ENCODE results near the gene ASMTL.

DNA sequence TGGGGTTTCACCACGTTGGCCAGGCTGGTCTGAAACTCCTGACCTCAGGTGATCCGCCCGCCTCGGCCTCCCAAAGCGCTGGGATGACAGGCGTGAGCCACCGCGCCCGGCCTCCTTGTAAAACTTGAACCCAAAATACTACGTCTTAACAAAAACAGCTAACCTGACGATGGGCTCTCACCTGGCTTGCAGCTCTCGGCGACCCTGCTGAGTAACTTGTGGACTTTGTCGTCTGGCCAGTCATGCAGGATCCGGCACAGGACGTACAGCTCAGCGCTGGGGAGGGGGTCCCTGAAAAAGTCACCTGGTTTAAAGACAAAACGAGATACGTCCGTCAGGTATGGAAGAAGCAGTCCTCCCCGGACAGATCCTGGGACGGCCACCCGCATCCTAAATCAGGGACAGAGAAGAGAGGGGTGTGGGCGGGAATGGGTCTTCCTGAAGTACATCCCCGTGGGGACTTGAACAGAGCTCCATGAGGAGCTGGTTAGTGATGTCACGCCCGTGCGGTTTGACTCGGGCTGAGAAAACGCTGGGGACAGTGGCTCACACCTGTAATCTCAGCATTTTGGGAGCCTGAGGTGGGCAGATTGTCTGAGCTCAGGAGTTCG is 40.1 kb downstream of the ASMTL start:
- TF ChIP-seq, protein P1, sequence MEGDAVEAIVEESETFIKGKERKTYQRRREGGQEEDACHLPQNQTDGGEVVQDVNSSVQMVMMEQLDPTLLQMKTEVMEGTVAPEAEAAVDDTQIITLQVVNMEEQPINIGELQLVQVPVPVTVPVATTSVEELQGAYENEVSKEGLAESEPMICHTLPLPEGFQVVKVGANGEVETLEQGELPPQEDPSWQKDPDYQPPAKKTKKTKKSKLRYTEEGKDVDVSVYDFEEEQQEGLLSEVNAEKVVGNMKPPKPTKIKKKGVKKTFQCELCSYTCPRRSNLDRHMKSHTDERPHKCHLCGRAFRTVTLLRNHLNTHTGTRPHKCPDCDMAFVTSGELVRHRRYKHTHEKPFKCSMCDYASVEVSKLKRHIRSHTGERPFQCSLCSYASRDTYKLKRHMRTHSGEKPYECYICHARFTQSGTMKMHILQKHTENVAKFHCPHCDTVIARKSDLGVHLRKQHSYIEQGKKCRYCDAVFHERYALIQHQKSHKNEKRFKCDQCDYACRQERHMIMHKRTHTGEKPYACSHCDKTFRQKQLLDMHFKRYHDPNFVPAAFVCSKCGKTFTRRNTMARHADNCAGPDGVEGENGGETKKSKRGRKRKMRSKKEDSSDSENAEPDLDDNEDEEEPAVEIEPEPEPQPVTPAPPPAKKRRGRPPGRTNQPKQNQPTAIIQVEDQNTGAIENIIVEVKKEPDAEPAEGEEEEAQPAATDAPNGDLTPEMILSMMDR (IDR thresholded peaks at IDR 0.05): no peak
- TF ChIP-seq POLR2AphosphoS5 (IDR thresholded peaks at IDR 0.05): no peak
